Stromal cell of bone marrow (primary cell): Measurements from ENCODE around the gene CNGA1.
A peak's percentile ranks its signal among the peaks of the same experiment; 100 is the strongest.
"Not testable (repeated sequence)": the region's sequence is repeated elsewhere in the genome, so short reads cannot be mapped to it uniquely, and the experiment has no call there.

Experiments used
- DNase-seq: peaks from one replicate; pipeline ENCODE4 v3.0.0-alpha.2; 2012; ENCODE audit warnings: low read depth

CNGA1 gene

GRCh38 chr4:47968847-47969246 lies 47.6 kb downstream of the CNGA1 start:
- DNase-seq: no peak

- DNase-seq: no peak
These were observed 61.8 kb downstream of the CNGA1 start for GRCh38 chr4:47954677-47955076.

- DNase-seq: no peak
These were observed 62.2 kb downstream of the CNGA1 start for GRCh38 chr4:47954245-47954644.

- DNase-seq: no peak
These were observed 70.4 kb downstream of the CNGA1 start for GRCh38 chr4:47945930-47946726.

- no peak for DNase-seq
These were observed 74.2 kb downstream of the CNGA1 start for GRCh38 chr4:47942081-47942819.

- no peak for DNase-seq
These were observed 77.0 kb downstream of the CNGA1 start for GRCh38 chr4:47939456-47939855.

DNA sequence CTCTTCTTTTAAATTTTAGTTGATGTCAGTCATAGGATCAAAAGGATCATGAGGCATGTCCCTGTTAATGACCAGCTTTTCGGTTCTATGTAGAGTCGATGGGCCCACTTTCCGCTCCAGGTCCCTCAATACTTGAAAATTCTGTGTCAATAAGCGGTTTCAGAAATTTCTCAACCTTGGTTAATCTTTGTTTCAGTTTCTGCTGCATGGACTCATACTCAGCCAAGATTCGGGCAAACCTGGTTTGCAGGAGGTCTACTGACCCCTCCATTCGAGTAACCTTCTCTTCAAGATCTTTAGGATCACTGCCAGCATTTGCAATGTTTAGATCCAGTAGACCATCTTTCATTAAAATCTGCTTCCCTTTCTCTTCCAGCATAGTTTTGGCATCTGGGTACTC lies 80.1 kb downstream of the CNGA1 start:
- DNase-seq: no peak

DNA sequence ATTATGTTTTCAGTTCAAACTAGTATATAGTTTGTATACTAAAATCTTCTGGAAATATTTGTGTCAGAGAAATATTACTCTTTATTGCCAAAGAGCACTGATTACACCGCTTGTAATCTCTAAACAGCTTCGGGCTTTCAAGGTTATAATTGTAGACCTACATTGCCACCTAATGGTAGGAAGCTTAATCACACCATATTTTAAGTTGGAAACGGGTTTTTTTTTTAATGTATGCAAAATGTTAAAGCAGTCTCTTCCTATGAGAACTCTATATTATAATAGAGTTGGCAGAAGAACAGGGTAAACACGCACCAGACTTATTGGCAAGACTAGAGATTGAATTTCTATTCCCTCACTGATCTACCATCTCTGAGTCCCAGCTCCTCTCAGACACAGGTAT lies 82.6 kb downstream of the CNGA1 start:
- no peak for DNase-seq

GRCh38 chr4:47930971-47931804 lies 85.3 kb downstream of the CNGA1 start:
- DNase-seq: peak; percentile 67

- DNase-seq: no peak
These were observed 86.7 kb downstream of the CNGA1 start for GRCh38 chr4:47929682-47930201.

- peak; percentile 36 for DNase-seq
These were observed 89.7 kb downstream of the CNGA1 start for GRCh38 chr4:47926667-47927258.

- DNase-seq: not testable (repeated sequence)
These were observed 93.2 kb downstream of the CNGA1 start for GRCh38 chr4:47923261-47923608.

GRCh38 chr4:47922436-47923260 lies 93.8 kb downstream of the CNGA1 start:
- DNase-seq: not testable (repeated sequence)

DNA sequence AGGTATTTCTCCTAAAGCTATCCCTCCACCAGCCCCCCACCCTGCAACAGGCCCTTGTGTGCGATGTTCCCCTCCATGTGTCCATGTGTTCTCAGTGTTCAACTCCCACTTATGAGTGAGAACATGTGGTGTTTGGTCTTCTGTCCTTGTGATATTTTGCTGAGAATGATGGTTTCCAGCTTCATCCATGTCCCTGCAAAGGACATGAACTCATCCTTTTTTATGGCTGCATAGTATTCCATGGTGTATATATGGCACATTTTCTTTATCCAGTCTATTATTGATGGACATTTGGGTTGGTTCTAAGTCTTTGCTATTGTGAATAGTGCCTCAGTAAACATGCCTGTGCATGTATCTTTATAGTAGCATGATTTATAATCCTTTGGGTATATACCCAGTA lies 99.3 kb downstream of the CNGA1 start:
- DNase-seq: not testable (repeated sequence)

DNA sequence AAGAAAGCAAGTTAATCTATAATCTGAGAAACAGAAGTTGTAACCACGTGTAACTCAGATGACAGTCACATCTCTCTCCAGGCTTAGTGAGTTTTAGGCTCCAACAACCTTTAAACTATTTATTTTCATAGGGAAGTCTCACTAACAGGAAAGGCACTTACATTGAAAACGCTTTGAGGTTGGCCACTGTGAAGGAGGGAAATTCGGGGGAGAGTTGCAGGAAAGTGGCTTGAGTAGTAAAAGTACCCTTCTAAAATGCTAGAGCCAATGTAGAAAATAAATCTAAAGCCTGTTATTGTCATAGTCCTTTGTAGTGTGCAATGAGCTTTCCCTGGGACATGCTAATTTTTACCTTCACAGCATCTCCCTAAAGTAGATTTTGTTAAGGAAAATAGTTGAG lies 101.1 kb downstream of the CNGA1 start:
- no peak for DNase-seq

GRCh38 chr4:47914926-47915237 lies 101.6 kb downstream of the CNGA1 start:
- no peak for DNase-seq

DNA sequence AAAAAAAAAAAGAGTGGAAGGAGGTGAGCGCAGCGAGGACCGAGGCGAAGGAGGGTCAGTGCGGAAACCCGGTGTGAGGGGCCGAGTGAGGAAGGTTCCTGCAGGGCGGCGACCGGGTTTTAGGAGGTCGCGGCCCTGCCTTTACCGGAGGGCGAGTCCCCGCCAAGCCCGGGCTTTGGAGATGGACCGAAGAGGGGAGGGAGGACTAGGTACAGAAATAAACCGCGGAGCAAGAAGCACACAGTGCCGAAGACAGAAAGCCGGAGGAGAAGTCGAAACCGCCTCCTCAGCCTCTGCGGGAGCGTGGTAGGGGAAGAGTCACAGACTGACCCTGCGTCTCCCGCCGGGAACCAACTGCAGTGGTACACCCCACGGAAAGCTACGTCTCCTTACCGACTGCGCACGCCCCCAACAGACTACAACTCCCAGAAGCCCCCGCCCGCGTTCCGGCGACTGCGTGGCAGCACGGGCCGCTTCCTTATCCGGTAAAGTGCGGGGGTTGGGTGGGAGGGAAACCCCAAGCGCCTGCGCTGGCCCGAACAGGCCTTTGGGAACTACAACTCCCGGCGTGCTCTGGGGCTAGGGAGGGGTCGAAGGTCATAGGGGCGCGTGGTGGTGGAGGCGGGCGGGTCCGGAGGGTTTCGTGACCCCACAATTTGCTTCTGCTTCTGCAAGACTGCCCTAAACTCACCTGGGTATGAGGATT lies 102.1 kb downstream of the CNGA1 start, which contains the start of gene NFXL1:
Gene NFXL1 (minus strand): TSS at position 364 of the 706 bp plus-strand sequence. CDS start 380 bp downstream, outside the sequence.
- DNase-seq: peak; percentile 94

DNA sequence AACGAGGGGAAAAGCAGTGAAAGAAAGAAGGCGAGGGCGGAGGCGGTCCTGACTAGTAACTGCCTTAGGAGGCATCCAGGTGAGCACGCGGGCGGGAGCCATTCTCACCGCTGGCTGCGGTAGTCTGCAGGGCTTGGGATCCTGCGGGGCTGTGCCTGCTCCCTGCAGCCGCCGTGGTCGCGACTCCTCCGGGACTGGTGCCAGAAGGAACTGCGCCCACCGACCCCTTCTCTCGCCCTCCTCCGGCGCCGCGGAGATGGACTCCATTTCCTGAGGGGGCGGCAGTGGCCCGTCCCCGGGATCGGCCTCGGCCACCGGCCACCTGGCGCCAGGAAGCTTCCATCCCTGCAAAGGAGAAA lies 102.6 kb downstream of the CNGA1 start:
- no peak for DNase-seq

DNA sequence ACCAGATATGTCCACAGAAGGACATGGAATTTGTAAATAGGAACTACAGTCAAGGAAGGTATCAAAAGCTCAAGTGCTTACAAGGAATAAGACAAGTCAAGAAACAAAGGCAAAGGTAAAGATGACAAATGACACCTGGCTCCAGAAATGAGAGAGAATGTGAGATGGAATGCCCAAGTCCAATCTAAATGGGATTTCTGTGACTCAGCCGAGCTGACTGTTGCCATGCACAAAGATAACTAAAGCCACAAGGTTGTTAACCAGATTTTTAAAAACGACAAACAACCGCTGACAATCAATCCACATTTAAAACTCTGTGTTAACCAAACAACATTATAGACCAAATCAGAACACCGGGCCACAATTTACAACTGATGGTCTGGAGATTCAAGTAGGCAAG lies 103.2 kb downstream of the CNGA1 start:
- DNase-seq: no peak

DNA sequence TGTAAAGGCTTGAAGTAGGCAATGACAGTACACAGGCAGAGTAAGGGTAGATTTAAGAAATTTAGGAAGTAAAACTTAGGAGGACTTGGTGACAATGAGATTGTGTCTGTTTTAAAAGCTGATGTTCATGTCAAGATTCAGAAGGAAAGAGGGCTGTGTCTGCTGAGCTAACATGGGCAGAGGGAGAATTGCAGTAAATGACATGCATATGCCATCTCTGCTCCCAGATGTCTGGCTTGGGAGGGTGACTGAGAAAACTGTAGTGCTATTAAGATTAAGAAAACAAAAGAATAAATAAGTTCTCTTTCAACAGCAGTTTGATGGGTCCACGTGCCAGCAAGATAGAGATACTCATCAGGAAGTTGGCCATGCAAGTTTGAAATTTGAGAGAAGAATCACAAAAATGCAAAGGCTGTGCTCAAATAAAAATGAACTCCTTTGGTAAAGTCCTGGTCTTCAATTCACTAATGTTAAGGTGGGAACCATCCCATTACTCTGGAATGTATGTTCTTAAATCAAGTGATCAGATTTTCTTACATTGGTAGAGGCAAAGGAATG lies 109.3 kb downstream of the CNGA1 start:
- no peak for DNase-seq
